ENCODE data around the gene RC3H1. TPM values are rescaled to one million over a fixed set of nuclear protein-coding genes. Genes with fewer than 3 reads are reported as not detected.
"Not testable (repeated sequence)": the region's sequence is repeated elsewhere in the genome, so short reads cannot be mapped to it uniquely, and the experiment has no call there.

Gene RC3H1
- total RNA-seq, 1 donor from 2014 or later = 37.0 TPM

DNA sequence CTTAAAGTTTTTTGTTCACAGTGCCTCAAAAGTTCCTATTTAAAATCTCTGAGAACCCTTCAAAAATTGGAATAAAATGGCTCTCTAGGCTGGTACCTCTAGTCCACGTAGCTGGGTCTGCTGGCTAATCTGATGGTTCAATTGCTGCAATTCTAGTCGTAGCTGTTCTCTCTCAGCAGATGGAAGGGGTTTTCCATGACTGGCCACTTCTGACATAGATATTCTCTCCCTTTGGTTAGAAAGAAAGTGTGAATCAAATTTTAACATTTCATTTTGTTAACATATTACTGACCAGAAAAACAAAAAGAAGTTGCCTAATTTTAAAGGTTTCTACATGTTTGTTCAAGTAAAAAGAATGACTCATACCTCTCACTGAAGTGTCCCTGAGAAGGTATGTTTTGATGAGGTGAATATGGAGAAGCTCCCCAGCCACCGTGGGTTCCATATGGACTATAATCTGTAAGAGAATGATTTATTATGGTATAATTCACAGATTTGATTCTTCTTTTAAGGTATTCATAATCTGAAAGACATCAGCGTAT lies 75.7 kb downstream of the RC3H1 start:
- no peak for DNase-seq (ENCODE audit: low spot score)

DNA sequence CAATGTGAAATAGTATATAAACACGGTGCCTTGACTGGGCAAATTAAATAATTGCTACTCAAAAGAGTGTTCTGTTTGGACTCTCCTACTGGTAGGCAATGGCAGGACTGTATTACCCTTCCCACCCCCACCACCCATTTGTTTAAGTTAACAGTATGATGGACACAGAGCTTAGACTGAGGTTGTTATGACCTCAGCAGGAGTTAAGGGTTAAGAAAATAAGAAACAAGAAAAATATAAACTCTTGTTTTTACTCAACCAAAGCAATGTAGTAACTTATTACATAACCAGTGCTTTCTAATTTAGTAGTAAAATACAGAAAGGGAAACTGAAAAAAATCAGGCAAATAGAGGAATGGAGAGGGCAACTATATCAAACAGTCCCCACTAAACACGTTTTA lies 85.1 kb downstream of the RC3H1 start:
- DNase-seq (ENCODE audit: low spot score) = no peak

DNA sequence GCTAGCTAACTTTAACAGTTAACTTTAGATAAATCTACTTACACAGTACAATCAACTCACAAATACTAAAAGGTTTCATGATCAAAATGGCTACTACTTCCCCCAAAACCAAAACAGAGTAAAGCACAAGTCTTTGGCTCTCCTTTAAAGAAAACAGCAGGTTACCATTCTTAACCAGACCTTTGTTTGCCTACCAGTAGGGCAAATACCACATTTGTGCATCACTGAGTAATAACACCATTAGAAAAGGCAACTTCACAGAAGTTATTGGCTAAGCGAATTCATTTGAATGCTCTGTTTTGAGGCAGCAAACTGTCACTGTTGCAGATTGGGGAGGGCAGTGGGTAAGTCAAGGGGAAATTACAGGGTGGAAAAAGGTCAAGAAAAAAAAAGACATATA lies 87.7 kb downstream of the RC3H1 start:
- DNase-seq (ENCODE audit: low spot score) = no peak

DNA sequence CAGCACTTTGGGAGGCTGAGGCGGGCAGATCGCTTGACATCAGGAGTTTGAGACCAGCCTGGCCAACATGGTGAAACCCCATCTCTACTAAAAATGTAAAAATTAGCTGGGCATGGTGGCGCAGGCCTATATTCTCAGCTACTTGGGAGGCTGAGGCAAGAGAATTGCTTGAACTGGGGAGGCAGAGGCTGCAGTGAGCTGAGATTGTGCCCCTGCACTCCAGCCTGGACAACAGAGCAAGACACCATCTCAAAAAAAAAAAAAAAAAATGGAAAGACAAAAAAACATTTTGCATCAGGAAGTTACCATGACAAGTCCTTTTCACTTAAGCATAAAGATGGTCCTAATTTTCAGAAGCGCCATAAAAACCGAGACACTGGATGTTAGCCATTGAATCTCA lies 91.6 kb downstream of the RC3H1 start:
- not testable (repeated sequence) for DNase-seq (ENCODE audit: low spot score)

DNA sequence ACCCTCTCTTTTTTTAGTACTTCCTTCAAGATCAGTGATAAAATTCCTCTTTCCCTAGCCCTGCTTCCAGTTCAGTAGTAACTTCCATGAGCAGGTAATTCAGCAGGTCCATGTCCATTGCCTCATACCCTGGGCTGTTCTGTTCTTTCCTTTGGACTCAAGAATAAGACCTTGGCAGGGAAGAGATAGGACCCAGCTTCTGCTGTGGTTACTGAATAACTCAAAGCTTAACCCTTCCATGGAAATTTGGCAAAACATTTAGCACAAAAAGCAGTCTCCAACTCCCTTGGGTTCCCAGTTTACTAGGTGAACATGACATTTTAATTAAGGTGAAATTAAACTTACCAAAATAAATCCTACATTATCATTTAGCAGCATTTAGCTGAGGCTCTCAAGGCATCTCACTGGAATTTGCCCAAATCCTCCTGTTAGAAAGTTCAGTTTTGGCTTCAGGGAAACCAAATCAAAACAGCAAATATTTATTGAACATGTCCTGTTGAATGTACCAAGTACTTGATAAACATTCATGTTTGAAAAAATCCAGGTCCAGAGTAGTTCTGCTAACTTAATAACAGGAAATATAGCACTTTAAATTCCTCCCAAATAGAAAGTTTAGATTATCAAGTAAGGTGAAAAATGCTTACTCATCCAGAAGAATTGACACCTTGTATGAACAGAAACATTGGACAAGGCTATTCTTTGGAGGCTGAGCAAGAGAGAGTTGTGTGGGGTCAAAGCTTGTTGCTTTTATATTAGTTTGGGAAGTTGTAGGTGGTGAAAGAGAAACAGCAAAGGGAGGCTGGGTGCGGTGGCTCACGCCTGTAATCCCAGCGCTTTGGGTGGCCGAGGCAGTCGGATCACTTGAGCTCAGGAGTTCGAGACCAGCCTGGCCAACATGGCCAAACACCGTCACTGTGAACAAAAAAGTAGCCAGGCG lies 96.6 kb downstream of the RC3H1 start:
- no peak for DNase-seq (ENCODE audit: low spot score)

DNA sequence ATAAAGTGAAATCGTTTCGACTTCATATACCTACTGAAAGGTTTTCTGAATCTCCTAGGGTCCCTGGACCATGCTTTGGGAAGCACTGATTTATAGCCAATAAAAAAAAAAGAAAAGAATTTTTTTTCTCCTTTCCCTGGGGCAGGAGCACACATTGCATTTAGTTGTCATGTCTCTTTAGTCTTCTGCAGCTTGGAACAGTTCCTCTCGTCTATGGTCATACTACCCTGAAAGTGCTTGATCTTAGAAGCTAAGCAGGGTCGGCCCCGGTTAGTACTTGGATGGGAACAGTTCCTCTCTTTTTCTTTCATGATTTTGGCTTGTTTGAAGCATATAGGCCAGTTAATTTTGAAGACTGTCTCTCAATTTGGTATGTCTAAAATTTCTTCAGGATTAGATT lies 101.3 kb downstream of the RC3H1 start:
- no peak for DNase-seq (ENCODE audit: low spot score)

DNA sequence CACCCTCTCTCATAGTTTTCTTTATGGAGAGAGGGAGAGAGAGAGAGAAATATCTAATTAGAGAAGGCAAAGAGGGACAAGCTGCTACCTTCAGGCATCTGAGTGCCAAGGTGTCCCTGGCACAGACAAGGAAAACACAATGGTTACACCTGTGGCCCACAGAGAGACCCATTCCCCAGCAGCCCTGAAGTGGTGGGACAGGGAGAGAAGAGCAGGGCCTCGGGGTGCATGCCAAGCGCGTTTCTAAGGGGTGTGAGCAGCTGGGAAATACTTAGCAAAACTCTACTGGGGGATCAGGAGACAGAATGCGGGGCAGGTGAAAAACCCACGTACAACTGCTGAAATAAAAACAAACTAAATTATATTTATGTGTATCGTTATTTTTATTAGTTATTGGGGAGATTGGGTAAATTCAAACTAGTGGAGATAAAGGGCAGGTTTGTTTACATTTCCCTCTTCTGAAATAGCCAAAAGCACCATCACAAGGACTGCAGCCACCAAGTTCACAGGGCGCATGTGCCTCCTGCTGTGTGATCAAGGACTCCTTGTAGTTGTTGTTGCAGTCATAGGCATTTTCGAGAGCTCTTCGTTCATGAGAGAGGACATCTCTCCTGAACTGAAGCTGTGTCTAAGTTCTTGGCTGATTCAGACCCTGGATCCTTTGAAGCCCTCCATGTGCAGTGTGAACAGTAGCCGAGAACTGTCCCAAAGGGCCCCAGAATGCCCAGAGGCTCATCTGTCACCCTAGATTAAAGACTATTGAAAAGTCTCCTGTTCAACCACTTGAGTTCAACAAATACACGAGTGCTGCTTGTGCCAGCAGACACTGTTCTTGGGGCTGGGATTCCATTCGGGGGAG lies 104.3 kb downstream of the RC3H1 start:
- DNase-seq (ENCODE audit: low spot score) = no peak

DNA sequence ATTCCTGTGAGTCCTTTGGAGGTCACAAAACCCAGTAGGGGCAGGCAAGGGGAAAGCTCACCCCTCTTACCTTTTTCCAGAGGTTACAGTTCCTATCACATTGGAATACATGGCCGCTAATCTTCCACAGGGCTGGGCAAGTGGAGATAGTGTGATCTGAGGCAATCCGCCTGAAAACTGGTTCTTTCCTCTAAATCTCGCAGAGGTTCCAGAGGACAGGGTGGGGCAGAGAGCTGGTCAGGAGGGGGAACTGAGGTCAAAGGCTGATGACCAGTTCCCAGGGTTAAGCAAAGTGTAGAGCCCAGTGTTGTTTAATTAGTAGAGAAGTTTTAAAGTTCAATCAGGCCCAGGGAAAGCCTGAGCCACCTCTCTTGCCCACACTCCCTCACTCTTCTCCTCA lies 105.0 kb downstream of the RC3H1 start, which contains the start of gene SERPINC1:
Gene SERPINC1, minus strand, starts transcription at position 179 of the 400 bp plus-strand sequence. Its CDS starts 68 bp downstream, at position 111.
- DNase-seq (ENCODE audit: low spot score) = no peak

DNA sequence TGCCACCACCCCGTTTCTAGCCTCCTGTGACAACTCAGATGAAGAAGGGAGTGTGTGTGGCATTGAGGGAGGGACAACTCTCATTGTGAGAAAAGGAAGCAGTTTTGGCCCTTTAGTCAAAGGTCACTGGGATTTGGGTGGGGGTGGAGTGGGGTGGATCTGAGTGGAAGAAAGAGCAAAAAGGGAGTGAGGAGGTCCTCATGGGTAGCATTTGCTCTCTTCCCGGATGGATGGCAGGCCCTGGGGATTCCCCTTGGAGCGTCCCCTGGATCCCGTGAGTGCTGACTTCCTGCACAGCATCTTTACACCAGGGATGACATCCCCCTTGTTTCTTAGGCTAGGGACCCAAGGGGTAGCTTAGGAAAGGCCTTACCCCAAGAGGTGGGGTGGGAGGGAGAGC lies 105.5 kb downstream of the RC3H1 start:
- no peak for DNase-seq (ENCODE audit: low spot score)

DNA sequence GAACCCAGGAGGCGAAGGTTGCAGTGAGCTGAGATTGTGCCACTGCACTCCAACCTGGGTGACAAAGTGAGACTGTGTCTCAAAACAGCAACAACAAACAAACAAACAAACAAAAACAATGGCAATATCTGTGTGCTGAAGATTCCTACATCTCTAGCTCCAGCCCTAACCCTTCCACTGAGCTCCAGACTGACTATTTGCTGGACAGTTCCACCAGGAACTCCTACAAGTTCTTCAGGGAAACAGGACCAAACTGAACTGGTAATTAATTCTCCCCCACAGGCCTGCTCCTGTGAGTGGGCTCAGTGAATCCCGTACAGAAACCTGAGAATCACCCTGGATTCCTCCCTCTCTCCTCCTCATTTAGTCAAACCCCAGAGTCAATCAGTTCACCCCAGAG lies 106.6 kb downstream of the RC3H1 start:
- no peak for DNase-seq (ENCODE audit: low spot score)

DNA sequence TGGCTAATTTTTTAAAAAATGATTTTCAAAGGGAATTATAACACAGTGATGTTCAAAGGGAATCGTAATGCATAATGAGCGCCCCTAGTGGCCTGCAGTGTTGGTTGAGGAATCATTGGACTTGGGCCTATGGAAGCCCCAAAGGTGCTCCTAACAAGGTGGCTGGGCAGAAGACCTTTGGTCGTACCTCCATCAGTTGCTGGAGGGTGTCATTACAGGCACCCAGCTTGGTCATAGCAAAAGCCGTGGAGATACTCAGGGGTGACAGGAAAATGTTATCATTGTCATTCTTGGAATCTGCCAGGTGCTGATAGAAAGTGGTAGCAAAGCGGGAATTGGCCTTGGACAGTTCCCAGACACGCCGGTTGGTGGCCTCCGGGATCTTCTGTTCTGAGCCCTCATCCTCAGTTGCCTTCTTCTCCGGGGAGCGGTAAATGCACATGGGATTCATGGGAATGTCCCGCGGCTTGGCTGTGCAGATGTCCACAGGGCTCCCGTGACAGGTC lies 107.7 kb downstream of the RC3H1 start:
- no peak for DNase-seq (ENCODE audit: low spot score)

DNA sequence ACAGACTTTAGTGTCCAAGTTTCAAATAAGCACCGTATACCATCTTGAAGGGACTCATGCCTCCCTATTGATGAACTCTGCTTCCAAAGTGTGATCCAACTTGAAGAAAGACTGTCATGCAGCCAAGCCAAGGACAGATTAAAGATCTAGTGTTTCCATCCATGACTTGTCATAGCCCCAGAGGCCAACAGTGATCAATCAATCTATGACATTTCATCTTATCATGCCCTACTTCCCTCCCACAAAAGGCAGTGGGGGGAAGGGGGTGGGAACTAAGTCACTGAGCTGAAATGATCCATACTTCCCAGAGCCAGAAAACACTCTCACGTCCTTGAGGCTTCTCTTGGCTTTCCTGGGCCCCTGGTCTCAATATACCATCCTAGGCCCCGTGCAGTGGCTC lies 109.0 kb downstream of the RC3H1 start:
- no peak for DNase-seq (ENCODE audit: low spot score)

DNA sequence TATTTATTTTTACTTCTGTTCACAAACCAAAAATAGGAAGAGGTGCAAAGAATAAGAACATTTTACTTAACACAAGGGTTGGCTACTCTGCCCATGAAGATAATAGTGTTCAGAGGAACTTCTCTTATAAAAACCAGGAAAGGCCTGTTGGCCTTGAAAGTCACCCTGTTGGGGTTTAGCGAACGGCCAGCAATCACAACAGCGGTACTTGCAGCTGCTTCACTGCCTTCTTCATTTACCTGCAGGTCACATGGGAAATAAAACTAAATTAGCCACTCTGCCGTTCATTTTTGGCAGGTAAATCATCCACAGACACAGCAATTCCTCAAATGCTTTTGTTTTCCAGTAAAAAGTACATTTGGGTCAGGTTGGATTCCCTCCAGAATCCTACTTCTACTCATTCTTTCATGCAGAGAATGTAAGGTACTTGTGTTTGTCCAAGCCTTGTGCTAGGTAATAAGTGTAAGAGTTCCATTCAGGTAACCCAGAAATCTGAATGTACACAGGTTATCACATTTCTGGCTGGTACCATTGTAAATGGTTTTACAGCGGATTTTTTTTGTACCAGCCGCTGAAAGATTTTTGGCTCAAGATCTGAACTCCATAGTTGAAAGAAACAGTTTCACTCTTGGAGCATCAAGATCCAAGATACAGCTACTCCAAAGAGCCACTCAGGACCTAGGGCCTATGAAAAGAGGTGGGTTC lies 118.2 kb downstream of the RC3H1 start:
- DNase-seq (ENCODE audit: low spot score) = no peak

DNA sequence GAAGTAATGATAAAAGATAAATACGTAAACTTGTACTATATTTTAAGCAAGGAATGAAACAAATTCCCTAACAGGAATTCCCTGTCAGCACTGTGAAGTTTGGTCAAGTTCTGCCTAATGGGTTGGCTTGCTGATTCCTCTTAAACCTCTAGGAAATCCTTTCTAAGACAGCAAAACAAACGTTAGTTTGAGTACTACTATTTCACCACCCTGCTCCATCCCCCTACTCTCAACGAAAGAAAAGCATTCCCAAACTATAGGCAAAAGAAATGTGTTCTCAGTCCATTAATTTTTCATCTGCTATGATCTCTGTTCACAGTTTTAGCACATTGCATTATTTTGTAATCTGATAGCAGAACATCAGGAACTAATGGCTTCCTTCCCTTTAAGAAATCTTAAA lies 121.2 kb downstream of the RC3H1 start:
- no peak for DNase-seq (ENCODE audit: low spot score)

DNA sequence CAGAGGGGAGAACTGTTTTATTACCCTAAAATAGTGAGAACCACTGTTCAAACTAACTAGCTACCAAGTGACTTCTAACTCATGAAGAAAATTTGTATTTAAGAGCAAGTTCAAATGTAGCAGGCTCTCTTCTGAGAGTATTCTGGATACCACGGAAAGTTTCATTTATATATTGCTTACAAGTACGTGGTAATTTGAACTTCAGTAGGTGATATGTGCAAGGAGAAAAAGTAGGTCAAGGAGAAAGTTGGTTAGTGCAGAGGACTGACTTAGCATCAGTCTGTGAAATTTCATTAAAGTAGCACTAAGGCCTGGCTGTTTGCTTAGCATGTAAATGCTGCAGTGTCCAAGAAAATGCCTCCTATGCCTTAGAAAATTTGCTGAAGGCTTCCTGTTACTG lies 121.7 kb downstream of the RC3H1 start:
- no peak for DNase-seq (ENCODE audit: low spot score)

DNA sequence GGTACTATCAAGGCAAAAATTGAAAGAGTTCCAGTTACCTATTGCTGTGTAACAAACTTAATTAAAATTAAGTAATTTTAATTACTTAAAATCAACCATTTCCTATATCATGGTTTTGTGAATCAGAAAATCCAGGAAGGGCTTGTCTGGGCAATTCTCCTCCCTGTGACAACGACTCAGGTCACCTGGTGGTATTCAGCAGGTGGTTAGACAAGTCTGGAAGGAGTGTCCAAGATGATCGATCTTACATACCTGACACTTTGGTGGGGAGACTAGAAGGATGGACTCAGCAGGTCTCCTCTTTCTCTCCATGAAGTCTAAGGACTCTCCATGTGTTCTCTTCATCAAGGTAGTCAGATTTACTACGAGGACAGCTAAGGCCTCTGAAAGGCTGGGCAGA lies 128.0 kb downstream of the RC3H1 start:
- DNase-seq (ENCODE audit: low spot score) = no peak

DNA sequence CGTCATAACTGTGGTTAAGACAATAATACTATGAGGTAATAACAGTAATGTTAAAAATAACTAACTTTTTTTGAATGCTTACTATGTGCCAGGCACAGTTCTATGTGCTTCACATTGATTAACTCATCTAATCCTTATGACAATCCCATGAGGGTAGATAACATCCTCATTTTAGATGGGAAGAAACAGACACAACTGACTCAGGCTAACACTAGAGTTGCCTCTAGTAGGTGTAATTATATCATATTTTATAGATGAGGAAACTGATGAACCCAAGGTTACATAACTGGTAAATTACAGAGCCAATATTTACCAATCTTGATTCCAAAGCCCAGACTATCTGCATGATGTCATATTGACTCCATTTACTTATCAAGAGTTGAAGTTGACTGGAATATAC lies 128.5 kb downstream of the RC3H1 start:
- no peak for DNase-seq (ENCODE audit: low spot score)

DNA sequence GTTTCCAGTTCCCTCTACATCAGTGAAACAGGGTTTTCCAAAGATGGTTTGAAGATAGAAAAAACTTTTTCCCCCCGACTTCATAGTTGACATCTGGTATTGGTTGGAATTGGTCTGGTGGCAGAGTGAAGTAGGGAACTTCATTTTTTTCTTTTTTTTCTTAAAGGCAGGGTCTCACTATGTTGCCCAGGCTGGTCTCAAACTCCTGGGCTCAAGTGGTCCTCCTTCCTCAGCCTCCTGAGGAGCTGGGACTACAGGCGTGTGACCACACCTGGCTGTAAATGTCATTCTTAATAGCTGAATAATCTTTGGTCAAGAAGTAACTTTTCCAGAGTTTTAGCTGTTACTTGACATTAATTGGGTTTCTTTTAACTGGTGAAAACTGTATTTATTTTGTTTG lies 132.3 kb downstream of the RC3H1 start:
- no peak for DNase-seq (ENCODE audit: low spot score)

DNA sequence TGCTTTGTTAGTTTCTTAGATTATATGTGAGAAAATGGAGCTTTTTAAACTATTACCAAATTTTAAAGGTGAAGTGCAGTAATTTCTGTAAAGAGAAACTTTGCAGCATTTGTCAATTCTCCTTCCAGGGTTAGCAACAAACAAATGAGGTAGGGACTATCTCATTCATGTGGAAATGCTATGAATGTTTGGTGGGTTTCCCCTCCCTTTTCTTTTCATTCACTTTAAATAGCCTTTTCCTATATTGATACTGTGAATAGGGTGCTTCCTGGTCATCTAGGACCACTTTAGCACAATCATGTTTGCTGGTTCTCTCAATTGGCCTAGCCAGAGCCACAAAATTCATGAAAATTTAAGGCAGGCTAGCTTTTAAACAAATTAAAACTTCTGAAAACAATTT lies 133.4 kb downstream of the RC3H1 start:
- no peak for DNase-seq (ENCODE audit: low spot score)

DNA sequence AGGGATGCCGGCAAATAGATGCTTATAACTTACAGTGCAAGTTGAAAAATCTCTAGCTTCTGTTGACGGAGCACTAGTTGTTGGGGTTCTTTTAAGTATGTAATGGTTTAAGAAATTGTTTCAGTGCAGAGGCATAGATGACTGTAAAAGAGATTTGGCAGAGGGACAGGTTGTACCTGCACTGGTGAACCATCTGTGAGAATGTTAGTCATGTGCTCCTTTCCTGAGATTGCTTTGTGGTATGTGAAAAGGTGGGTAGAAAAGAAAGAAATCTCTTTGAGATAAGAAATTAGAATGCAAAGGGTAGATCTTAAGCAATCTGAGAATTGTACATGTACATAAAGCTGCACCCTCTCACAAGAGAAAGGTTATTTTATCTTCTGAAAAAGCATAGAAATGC lies 134.5 kb downstream of the RC3H1 start:
- DNase-seq (ENCODE audit: low spot score) = no peak

Measured in mesenteric fat pad (tissue), 1 donor.